H1 (cell line): ENCODE measurements around the gene RAB5A.

Source experiments
- ATF2 ChIP-seq: IDR thresholded peaks from 2 replicates; pipeline ENCODE4 v1.6.1; 2012; ENCODE audit warnings: low read length, inconsistent platforms
- CREB1 ChIP-seq: IDR thresholded peaks from 2 replicates; pipeline ENCODE4 v1.6.1; 2012; ENCODE audit warnings: inconsistent platforms
- CTCF ChIP-seq, 3 experiments: IDR thresholded peaks; 1 replicate in 2 of 3; 2 replicates in 1 of 3; pipeline versions ENCODE4 v1.5.1 to v1.6.1; 2011; ENCODE audit warnings: low read length in 3 of 3, mild to moderate bottlenecking in 3 of 3, inconsistent platforms in 2 of 3, low read depth in 1 of 3, moderate library complexity in 1 of 3; ENCODE audit not compliant: insufficient read depth in 1 of 3; ENCODE audit errors: control extremely low read depth in 1 of 3
- GABPA ChIP-seq: IDR thresholded peaks from 2 replicates; pipeline ENCODE4 v1.6.1; 2011; ENCODE audit warnings: mild to moderate bottlenecking, low read length, moderate library complexity, borderline replicate concordance; ENCODE audit not compliant: insufficient read depth
- MAX ChIP-seq: IDR thresholded peaks from 2 replicates; pipeline ENCODE4 v1.6.1; 2012; ENCODE audit warnings: inconsistent platforms

- no peak for TF ChIP-seq CREB1
- TF ChIP-seq CTCF (IDR thresholded peaks at IDR 0.05; ENCODE audit: control extremely low read depth in 1 of 3, insufficient read depth in 1 of 3, low read depth in 1 of 3, low read length in 3 of 3), result no peak
- TF ChIP-seq ATF2, result no peak
- no peak for TF ChIP-seq GABPA
- TF ChIP-seq MAX, result no peak
These were observed 6.3 kb upstream of the RAB5A start for GRCh38 chr3:19940643-19941042.
